ENCODE results near the gene TMEM178B.

TMEM178B gene

GRCh38 chr7:141235656-141236055 is 161.8 kb downstream of the TMEM178B start:
- H3K27ac ChIP-seq (ENCODE audit: low read depth, low read length): no peak overlapping the region
- H3K4me3 ChIP-seq (ENCODE audit: low read length): no peak overlapping the region
- no peaks in the 10 kb centered on the region for H3K36me3 ChIP-seq (ENCODE audit: control insufficient read depth, low read length)
- H3K27me3 ChIP-seq (ENCODE audit: control insufficient read depth, low read length): peaks cover 2% of the 10 kb centered on the region; the same call in 1 of the 2 replicates
- TF ChIP-seq CTCF (IDR thresholded peaks at IDR 0.05; ENCODE audit: low read depth, low read length, poor library complexity, severe bottlenecking) (no peak), EZH2phosphoT487 (IDR thresholded peaks at IDR 0.05; ENCODE audit: borderline replicate concordance, low read length) (no peak)
- no peaks in the 10 kb centered on the region for H3K4me1 ChIP-seq (ENCODE audit: control insufficient read depth, low read length)
- no peaks in the 10 kb centered on the region for H3F3A ChIP-seq (ENCODE audit: control insufficient read depth, insufficient read depth)
- H3K79me2 ChIP-seq (ENCODE audit: control insufficient read depth, low read length): no peaks in the 10 kb centered on the region
- no peaks in the 10 kb centered on the region for H3K9me2 ChIP-seq (replicated peaks; ENCODE audit: control insufficient read depth, low read length)
- H4K20me1 ChIP-seq (ENCODE audit: control insufficient read depth, insufficient read depth, low read depth, low read length): no peaks in the 10 kb centered on the region
- no peaks in the 10 kb centered on the region for H3K9me3 ChIP-seq (ENCODE audit: control insufficient read depth, insufficient read depth, low read length)
- H3K4me2 ChIP-seq (ENCODE audit: low read length): no peak overlapping the region

- no peaks in the 10 kb centered on the region for H3K36me3 ChIP-seq (ENCODE audit: control insufficient read depth, low read length)
- no peaks in the 10 kb centered on the region for H3F3A ChIP-seq (ENCODE audit: control insufficient read depth, insufficient read depth)
- no peaks in the 10 kb centered on the region for H3K9me3 ChIP-seq (ENCODE audit: control insufficient read depth, insufficient read depth, low read length)
- H3K9me2 ChIP-seq (replicated peaks; ENCODE audit: control insufficient read depth, low read length): no peaks in the 10 kb centered on the region
- H4K20me1 ChIP-seq (ENCODE audit: control insufficient read depth, insufficient read depth, low read depth, low read length): no peaks in the 10 kb centered on the region
- no peaks in the 10 kb centered on the region for H3K79me2 ChIP-seq (ENCODE audit: control insufficient read depth, low read length)
- H3K27me3 ChIP-seq (ENCODE audit: control insufficient read depth, low read length): no peaks in the 10 kb centered on the region
- H3K4me2 ChIP-seq (ENCODE audit: low read length): no peak overlapping the region
- H3K4me3 ChIP-seq (ENCODE audit: low read length): no peak overlapping the region
- TF ChIP-seq CTCF (IDR thresholded peaks at IDR 0.05; ENCODE audit: low read depth, low read length, poor library complexity, severe bottlenecking): no peak
- no peak for TF ChIP-seq EZH2phosphoT487 (IDR thresholded peaks at IDR 0.05; ENCODE audit: borderline replicate concordance, low read length)
- no peak overlapping the region for H3K27ac ChIP-seq (ENCODE audit: low read depth, low read length)
- no peaks in the 10 kb centered on the region for H3K4me1 ChIP-seq (ENCODE audit: control insufficient read depth, low read length)
These were observed 164.9 kb downstream of the TMEM178B start for GRCh38 chr7:141238596-141239243.

GRCh38 chr7:141239661-141240060 is 165.8 kb downstream of the TMEM178B start:
- no peaks in the 10 kb centered on the region for H3K9me3 ChIP-seq (ENCODE audit: control insufficient read depth, insufficient read depth, low read length)
- no peak overlapping the region for H3K4me3 ChIP-seq (ENCODE audit: low read length)
- H3K27ac ChIP-seq (ENCODE audit: low read depth, low read length): no peak overlapping the region
- no peaks in the 10 kb centered on the region for H3K4me1 ChIP-seq (ENCODE audit: control insufficient read depth, low read length)
- H4K20me1 ChIP-seq (ENCODE audit: control insufficient read depth, insufficient read depth, low read depth, low read length): no peaks in the 10 kb centered on the region
- H3F3A ChIP-seq (ENCODE audit: control insufficient read depth, insufficient read depth): no peaks in the 10 kb centered on the region
- no peaks in the 10 kb centered on the region for H3K36me3 ChIP-seq (ENCODE audit: control insufficient read depth, low read length)
- no peak overlapping the region for H3K4me2 ChIP-seq (ENCODE audit: low read length)
- H3K79me2 ChIP-seq (ENCODE audit: control insufficient read depth, low read length): no peaks in the 10 kb centered on the region
- H3K9me2 ChIP-seq (replicated peaks; ENCODE audit: control insufficient read depth, low read length): no peaks in the 10 kb centered on the region
- no peak for TF ChIP-seq EZH2phosphoT487 (IDR thresholded peaks at IDR 0.05; ENCODE audit: borderline replicate concordance, low read length)
- no peak for TF ChIP-seq CTCF (IDR thresholded peaks at IDR 0.05; ENCODE audit: low read depth, low read length, poor library complexity, severe bottlenecking)
- H3K27me3 ChIP-seq (ENCODE audit: control insufficient read depth, low read length): no peaks in the 10 kb centered on the region

Measured in DOHH2 (cell line).